Adipose tissue (tissue), 3 donors: ENCODE data around the gene SERPINB2. TPM values are rescaled to one million over a fixed set of nuclear protein-coding genes. Genes with fewer than 3 reads are reported as not detected.

ENCODE experiments used
- H3K27ac ChIP-seq: one replicate; pipeline ENCODE4 v1.5.1; 2013; ENCODE audit warnings: low read depth, low read length
- WGBS, 3 donors: extraction: QIAGEN DNeasy Blood & Tissue Kit; methylation state at CpG; one replicate each; pipeline ENCODE4 v1.1.7; 2013; 5-methylcytosine and 5-hydroxymethylcytosine counted together
- polyA plus RNA-seq, 3 donors: library from polyadenylated mRNA; stranded (reverse); fragments of 200-250 nt; gene quantifications; one replicate each; pipeline ENCODE4 v1.2.3, GENCODE V29; 2013
- donor health status: healthy with polysubstance abuse.
- donor health status: Bipolar disorder and iron deficiency.
- donor health status: healthy.

Gene SERPINB2, protein sequence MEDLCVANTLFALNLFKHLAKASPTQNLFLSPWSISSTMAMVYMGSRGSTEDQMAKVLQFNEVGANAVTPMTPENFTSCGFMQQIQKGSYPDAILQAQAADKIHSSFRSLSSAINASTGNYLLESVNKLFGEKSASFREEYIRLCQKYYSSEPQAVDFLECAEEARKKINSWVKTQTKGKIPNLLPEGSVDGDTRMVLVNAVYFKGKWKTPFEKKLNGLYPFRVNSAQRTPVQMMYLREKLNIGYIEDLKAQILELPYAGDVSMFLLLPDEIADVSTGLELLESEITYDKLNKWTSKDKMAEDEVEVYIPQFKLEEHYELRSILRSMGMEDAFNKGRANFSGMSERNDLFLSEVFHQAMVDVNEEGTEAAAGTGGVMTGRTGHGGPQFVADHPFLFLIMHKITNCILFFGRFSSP
- polyA plus RNA-seq, result 100 to 1,000 TPM in 1 of 3 donors, 1 to 10 TPM in 1, under 1 TPM in 1; 0.18 to 206 (median 3.9) TPM

DNA sequence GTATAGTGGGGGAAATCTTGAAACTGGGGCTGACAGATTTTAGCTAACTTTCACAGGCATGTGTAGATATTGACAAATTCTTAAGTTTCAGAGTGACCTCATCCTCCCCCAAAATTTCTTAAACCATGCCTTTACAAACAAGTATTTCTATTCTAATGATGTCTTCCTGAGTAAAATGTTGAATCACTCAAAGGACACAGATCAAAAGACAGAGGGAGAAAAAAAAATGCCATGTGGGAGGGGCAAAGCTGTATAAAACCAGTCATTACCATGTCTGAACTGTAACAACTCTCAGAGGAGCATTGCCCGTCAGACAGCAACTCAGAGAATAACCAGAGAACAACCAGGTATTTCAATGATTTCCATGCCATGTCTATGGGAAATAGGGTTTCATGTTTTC, at the start of gene SERPINB2:
Gene SERPINB2, plus strand, starts transcription at position 282 of the 400 bp plus-strand sequence. CDS start 3,740 bp downstream, outside the sequence.
- no peak within 1 kb of the TSS for H3K27ac ChIP-seq
- 64 to 95% (median 71%) methylated on average over 1 of the region's 1 CpG for WGBS, 3 donors

DNA sequence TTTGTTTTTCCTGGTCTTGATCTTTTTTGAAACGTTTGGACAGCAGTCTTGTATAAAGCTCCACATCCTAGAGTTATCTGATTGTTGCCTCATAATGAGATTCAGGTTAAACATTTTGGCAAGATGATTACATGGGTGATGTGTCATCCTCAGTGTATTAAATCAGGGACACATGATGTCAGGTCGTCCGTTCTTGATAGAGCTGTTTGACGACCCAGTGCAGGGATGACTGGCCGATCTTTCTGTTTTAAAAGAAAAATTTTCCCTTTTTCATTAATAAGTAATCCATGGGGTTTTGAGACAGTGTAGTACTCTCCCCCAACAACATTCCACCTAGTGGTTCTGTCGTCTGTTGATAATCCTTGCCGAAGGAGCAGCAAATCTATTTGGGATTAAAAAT, 44.5 kb upstream of the SERPINB2 start:
- WGBS, 3 donors, result 57 to 72% (median 72%) methylated on average over 7 of the region's 7 CpGs
- H3K27ac ChIP-seq, result no peak overlapping the region

DNA sequence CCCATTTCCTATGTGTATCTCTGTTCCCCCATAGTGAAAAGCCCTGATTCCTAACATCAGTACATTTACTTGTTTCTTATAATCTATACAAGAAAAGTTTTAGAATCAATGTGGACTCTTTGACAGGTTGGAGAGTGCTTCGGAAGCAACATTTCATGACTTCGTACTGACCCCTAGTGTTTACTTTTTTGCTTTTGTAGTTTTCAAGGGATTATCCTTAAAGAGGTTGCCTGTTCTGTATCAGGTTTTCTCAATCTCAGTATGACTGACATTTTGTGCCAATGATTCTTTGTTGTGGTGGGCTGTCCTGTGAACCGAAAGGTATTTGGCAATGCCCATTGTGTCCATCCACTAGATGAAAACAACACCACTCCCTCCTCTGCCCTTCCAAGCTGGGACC, 43.3 kb upstream of the SERPINB2 start:
- WGBS, 3 donors, result 6 to 13% (median 11%) methylated on average over 3 of the region's 3 CpGs
- H3K27ac ChIP-seq, result no peak overlapping the region

DNA sequence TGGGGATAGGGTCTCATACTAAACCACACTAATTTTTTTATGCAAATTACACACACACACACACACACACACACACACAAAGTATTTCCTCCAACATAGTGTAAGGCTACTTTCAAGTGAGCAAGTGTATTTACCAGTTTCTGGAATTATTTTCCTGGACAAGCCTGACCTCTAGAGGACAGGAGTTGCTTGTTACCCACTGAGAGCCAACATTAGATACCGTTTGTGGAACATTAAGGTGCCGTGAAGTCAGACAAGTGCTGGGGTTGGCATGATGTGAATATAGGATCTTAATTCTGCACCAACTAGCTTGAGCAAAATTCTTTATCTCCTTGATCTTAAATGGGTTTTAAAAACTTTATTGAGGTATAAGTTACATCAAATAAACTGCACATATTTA, 39.3 kb upstream of the SERPINB2 start:
- 1 to 4% (median 3%) methylated on average over 2 of the region's 2 CpGs for WGBS, 3 donors
- no peak overlapping the region for H3K27ac ChIP-seq

DNA sequence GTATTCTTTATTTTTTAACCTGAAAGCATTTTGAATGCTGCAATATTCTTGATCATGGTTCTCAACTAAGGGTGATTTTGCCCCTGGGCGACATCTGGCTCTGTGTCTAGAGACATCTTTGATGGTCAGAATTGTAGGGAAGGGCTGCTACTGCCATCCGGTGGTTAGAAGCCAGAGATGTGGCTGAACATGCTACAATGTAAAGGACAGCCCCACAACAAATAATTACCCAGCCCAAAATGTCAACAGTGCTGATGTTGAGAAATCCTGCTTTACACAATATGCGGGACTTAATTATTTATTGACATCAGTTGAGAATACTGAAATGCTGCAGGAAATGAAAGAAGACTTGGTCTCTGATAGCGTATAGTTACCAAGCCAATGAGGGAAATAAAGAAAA, 37.5 kb upstream of the SERPINB2 start:
- WGBS, 3 donors, result 38% methylated on average over 4 of the region's 4 CpGs
- H3K27ac ChIP-seq, result no peak overlapping the region

DNA sequence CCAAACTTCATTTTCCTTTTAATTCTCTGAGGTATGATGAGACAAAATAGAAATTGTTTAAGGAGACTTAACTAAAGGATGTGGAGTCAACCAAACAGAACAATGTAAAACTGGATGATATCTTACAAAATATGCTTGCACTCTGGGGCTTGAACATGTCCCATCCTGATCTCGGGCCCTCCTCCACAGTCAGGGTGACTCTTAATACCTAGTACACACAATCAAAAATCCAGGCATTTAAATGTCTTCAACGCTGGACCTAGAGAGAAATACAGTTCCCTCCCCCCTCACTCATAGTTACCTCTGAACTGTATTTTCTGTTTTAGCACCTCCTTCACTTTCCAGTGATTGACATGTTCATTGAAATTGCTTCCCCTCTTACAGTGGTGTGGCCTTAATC, 36.9 kb upstream of the SERPINB2 start:
- no peak overlapping the region for H3K27ac ChIP-seq
- WGBS, 3 donors, result 70 to 74% (median 71%) methylated on average over 2 of the region's 2 CpGs

DNA sequence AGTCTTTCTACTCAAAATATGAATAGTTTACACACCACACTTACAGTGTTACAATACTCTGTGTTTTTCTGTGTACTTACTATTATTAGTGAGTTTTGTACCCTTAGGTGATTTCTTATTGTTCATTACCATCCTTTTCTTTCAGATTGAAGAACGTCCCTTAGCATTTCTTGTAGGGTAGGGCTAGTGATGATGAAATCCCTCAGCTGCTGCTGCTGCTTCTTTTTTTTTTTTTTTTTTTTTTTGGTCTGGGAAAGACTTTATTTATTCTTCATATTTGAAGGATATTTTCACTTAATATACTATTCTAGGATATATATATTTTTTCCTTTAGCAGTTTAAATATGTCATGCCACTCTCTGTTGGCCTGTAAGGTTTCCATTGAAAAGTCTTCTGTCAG, 29.0 kb upstream of the SERPINB2 start:
- 20 to 73% (median 41%) methylated on average over 1 of the region's 1 CpG for WGBS, 3 donors
- H3K27ac ChIP-seq, result no peak overlapping the region

DNA sequence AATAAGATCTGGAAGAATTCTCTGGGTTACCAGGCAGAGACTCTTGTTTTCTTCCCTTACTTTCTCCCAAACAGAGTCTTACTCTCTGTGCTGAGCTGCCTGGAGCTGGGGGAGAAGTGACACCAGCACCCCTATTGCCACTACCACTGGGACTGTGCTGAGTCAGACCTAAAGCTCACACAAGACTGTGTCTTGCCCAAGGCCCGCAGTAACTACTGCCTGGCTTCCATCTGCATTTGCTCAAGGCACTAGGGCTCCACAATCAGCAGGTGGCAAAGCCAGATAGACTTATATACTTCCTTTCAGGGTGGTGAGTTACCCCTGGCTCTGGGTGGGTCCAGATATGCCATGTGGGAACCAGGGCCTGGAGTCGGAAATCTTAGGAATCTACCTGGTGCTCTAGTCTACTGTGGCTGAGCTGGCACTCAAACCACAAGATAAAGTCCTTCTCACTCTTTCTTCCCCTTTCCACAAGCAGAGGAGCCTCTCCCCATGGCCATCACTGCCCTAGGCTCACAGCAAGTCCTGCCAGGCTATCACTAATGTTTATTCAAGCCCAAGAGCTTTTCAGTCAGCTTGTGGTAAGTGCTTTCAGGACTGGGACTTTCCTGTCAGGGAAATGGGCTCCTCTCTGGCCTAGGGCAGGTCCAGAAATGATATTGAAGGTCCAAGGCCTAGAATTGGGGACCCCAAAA, 27.6 kb upstream of the SERPINB2 start:
- WGBS, 3 donors, result 74 to 85% (median 84%) methylated on average over 2 of the region's 2 CpGs
- H3K27ac ChIP-seq, result no peak overlapping the region

DNA sequence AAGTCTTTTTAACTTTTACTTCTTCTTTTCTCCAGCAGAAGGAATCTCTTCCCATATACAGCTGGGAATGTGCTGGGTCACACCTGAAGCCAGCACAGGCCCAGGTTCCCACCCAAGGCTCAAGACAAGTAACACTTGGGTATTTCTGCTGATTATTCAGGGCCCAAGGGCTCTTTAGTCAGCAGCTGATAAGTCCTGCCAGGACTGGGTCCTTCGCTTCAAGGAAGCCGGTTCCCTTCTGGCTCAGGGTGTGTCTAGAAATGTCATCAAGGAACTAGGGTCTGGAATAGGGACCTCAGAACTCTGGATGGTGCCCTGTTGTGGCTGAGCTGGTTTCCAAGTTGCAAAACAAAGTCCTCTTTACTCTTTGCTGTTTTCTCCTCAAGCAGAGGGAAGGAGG, 27.0 kb upstream of the SERPINB2 start:
- 70 to 96% (median 94%) methylated on average over 2 of the region's 2 CpGs for WGBS, 3 donors
- H3K27ac ChIP-seq, result no peak overlapping the region

DNA sequence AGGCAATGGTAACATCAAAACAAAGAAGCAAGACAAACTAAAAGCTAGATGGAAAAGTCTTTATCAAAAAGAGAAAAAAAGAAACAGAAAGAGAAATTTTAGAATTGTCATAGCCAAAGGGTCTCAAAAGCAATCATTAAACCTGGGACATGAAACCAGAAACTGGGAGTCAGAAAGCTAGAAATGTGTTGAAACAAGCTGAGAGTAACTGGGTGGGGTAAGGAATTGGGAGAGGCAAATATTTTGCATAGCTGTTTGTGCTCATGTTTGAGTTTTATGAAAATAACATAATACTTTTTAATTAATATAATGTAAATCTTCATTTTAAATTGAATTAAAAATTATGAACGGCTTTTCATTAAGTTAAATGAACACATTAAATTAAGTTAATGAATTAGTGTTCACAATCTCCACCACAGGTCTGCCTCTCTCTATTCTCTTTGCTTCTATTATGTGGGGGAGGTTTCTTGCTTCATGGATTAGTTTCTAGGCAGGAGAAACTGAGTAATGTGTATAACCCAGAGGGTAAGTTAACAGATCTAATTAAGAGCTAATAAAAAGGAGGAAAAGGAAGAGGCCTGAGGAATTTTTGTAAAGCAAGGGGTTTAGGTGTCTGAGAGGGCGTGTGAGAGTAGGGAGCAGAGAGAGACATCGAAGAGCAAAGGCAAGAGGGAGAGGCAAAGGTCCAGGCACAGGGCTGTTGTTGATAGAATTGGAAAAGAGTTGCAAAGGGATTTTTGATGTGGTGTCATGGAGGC, 20.0 kb upstream of the SERPINB2 start:
- 79 to 81% (median 81%) methylated on average over 3 of the region's 3 CpGs for WGBS, 3 donors
- H3K27ac ChIP-seq, result no peak overlapping the region

DNA sequence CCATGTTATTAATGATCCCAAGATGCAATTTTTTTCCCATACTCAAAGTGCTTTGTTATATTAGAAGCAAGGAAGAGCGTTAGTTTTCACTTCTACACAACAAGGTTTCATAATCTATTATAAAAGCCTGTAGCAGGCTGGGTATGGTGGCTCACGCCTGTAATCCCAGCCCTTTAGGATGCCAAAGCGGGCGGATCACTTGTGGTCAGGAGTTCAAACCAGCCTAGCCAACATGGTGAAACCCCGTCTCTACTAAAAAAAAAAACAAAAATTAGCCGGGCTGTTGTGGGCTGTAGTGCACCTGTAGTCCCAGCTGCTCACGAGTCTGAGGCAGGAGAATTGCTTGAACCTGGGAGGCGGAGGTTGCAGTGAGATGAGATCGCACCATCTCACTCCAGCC, 19.0 kb upstream of the SERPINB2 start:
- 84 to 95% (median 89%) methylated on average over 9 of the region's 9 CpGs for WGBS, 3 donors
- no peak overlapping the region for H3K27ac ChIP-seq

DNA sequence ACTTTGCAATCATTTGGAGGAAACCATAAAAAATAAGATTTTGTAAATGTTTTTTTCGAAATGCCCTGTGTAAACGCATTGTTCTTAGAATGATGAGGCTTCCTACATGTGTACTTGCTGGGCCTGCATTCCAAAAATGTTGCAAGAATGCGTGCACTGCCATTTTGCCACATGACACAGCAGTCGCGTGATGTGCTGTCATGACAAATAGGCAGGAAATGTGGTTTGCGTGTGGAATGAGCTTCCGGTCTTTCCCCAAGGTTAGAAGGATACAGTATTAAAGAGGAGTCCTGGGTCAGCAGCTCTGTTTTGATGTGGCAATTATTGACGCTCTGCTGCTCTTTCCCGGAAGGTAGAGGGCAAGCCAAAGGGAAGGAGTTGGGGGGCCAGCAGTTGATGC, 18.1 kb upstream of the SERPINB2 start:
- H3K27ac ChIP-seq, result no peak overlapping the region
- 47 to 79% (median 64%) methylated on average over 9 of the region's 9 CpGs for WGBS, 3 donors

DNA sequence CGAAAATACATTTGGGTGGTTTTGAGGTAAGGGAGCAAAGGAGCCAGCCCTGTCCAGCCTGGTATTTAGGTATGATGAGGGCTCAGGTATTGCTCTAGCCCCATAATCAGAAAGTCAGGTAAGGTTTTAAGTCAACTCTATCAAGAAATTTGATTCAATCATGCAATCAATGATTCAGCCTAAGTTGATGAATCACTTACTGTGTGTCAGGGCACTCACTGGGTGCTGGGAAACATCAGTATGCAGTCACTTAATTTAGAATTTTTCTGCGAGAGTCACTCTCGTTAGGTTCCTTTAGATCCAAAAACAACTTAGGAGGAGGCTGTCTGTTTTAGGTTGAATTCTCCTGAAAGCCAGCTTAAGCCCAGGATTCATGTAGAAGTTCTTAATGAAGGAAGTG, 17.7 kb upstream of the SERPINB2 start:
- WGBS, 3 donors, result 87 to 93% (median 88%) methylated on average over 3 of the region's 3 CpGs
- no peak overlapping the region for H3K27ac ChIP-seq

DNA sequence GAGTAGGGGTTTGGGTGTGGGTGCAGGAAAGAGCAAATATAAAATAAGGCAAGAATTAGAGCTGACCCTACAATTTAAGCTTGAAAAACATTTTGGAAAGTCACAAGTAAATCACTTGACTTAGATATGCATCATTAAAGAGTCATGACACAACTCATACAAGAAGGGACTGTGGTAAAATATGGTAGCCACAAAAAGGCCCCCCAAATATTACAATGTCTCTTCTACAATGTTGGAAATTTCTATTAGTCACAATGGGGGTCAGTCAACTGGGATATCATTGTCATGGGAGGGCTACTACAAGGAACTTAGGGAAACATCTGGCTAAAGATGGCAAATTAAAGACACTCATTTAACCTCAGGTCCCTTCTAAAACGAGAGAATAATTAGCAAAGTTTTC, 15.7 kb upstream of the SERPINB2 start:
- 62 to 73% (median 71%) methylated on average over 1 of the region's 1 CpG for WGBS, 3 donors
- H3K27ac ChIP-seq, result no peak overlapping the region

DNA sequence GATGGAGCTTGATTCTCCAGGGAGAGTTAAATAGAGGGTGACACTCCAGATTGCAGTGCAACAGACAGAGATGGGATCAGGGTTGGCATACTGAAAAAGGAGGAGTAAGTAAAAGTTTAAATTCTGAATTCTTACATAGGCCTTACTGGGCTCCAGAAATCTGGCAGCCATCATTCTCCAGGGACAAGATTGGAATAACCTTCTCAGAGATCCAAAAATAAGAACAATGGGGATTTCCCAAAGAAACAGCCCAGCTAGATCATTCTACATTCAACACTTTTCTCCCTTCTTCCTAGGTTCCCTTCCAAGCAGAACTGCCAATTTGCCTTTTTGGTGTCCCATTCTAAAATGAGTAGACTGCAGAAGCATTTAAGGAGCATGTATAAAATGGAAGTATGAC, 14.9 kb upstream of the SERPINB2 start:
- no peak overlapping the region for H3K27ac ChIP-seq

DNA sequence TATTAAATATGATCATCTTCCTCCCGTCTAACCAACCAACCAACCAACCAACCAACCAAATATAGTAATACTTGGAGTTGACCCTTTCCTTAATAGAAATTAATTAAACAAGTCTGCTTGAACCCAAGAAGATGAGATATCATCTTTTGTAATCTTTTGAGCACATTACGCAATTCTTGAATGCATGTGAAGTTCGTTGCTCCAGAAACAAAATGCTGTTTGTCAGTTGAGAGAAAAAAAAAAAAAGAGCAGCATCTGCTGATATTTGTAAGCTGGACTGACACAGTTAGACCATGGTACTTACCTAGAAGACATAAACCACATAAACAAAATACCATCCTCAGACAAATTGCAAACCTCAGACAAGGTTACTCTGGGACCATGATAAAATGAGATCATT, 9.2 kb upstream of the SERPINB2 start:
- no peak overlapping the region for H3K27ac ChIP-seq
- 31 to 70% (median 33%) methylated on average over 3 of the region's 3 CpGs for WGBS, 3 donors

DNA sequence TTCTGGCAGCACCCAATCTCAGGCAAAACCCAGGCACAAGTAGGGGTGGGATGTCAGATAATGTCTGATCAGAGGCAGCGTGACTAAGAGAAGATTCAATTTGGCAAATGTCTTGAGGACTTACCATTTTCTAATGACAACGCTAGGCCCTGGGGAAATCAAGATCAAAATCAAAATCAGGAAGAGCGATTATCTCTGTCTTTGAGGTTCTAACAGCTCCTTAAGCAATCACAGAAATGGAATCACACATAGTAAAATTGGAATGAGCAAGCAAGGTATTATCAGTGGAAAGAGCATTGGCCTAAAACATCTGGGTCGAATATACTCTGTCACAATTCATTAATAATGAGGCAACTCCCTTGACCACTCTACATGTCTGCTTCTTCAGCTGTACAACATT, 8.6 kb upstream of the SERPINB2 start:
- no peak overlapping the region for H3K27ac ChIP-seq
- 62 to 88% (median 72%) methylated on average over 4 of the region's 4 CpGs for WGBS, 3 donors

DNA sequence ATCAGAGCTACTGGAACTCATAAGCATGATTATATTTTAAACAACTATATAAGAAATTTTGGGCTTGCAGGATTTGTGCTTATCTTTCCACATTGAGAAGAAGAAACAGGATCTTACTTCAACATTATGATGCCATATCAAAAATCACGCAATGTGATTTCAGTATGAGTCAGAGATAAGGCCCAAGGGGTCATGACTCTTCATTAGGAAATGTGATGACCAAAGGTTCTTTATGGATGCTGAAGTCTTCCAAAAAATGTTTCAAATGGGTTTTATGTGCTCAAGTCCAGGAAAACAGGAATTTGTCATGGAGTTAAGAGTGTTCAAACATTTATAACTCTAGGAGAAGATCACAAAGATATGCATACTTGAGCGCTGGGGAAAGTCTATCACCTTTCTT, 7.8 kb upstream of the SERPINB2 start:
- no peak overlapping the region for H3K27ac ChIP-seq
- WGBS, 3 donors, result 54 to 86% (median 65%) methylated on average over 2 of the region's 2 CpGs

DNA sequence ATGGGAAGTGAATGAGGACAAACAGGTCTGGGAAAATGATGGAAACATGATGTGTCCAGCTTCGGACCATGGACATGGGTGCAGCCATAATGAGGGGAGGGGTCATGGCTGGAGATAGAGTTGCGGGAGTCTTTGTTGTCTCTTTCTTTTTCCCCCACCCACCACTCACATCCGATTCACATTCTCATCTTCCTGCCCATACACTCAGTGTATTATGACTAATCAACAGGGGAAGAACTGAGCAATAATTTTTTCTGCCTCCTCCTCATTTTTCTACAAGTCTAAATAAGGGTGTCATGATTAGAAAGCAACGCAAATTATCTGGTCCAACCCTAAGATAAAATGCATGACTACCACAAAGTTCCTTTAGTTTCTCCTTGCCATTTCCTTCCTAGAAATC, 5.7 kb upstream of the SERPINB2 start:
- H3K27ac ChIP-seq, result no peak overlapping the region
- 55 to 87% (median 57%) methylated on average over 4 of the region's 4 CpGs for WGBS, 3 donors
